GM18520 (cell line): Measurements from ENCODE around the gene NKX2-2.
"Not testable (repeated sequence)": the region's sequence is repeated elsewhere in the genome, so short reads cannot be mapped to it uniquely, and the experiment has no call there.

Source experiments
- ATAC-seq: cut with Tn5 transposase; IDR thresholded peaks from one replicate; pipeline ENCODE4 v1.9.1; 2021; ENCODE audit not compliant: unreplicated experiment

The NKX2-2 gene

DNA sequence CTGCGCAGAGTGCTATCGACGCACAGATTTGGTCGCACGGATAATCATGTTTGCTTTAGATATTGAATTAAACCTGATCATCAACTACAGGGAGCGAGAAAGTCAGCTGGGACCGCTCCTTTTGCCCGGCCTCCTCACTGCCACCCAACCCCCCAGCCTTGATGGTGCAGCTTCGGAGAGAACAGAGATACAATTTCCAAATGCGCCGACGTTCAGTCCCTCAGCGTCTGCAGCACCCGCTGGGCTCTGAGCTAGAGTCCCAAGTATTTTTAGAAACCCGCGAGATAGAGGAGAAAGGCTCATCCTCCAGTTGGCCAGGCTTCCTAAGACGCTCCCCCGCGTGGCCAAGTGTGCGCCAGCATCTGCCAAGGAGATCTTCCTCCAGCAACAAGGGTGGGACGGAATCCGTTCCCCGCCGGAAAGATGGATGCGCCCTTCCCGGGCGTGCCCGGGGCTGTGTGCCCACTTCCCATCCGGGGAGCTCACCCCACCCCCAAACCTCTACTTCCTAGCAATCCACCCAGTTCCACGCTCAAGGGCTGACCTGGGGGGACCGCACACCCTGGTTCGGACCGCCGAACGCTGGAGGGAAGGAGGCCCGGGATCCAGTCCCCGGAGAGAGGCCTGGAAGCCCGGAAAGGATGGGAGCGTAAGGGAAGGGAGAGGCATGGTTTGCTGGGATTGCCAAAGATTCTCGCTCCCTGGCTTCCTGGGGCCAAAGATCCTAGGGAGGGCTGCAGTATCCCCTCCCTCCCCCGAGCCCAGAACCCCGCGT is 4.1 kb downstream of the NKX2-2 start:
- no peak for ATAC-seq

DNA sequence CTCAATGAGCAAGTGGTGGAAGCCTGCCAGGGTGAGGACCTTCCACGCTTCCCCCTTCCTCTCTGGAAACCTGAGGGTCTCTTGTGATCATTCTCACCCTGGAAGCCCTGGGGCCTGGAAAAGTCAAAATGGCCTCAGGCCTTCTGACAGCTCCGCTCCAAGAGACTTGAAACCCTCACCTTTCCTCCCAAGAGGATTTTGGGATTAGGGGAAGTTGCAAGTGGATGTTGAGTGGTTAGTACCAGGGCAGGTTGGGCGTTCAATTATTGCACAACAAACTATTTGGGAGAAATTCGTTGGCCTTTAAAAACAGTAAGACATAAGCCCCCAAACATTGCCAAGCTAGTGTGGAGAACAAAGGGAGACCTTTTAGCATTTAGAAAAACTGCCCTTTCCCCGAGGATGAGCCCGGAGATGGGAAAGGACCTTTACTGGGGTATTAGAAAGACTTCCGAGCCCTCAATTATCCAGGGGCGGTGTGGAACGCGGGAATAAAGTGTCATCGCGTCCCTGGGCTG is 4.7 kb downstream of the NKX2-2 start:
- no peak for ATAC-seq

DNA sequence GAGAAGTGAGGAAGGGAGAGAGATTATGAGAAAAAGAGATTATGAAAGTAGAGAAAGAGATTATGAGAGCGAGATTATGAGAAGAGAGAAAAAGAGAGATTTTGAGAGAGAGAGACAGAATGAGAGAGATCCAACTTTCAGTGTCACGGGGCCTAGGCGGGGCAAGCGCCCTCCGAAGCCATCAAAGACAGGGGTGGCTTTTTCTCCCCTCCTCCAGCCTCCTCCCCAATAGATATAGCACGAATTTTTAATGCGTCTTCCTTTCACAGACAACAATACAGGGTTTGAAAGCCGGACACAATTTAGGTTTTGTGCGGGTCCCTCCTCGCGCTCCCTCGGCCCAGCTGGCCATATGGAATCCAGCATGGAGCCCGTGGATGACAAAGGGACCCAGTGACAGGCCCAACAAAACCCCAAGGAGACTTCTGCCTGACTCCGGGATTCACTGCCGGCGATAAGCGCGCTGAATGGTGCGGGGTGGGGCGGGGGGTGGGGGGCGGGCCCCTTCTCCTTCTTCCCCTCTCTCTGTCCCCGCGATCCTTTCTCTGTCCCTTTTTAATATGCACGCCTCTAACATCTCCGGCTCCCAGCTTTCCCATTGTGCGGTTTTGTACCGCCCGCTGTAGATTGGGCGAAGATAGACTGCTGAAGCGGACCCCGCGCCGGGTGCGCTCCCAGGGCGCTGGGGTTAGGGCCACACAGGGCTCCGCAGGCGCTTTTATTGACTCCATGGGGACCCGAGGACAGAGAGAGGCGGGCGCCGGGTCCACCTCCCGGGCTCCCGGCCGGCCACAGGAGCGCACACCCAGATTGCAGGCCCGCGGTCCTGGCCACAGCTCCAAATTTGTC is 5.4 kb downstream of the NKX2-2 start:
- no peak for ATAC-seq

DNA sequence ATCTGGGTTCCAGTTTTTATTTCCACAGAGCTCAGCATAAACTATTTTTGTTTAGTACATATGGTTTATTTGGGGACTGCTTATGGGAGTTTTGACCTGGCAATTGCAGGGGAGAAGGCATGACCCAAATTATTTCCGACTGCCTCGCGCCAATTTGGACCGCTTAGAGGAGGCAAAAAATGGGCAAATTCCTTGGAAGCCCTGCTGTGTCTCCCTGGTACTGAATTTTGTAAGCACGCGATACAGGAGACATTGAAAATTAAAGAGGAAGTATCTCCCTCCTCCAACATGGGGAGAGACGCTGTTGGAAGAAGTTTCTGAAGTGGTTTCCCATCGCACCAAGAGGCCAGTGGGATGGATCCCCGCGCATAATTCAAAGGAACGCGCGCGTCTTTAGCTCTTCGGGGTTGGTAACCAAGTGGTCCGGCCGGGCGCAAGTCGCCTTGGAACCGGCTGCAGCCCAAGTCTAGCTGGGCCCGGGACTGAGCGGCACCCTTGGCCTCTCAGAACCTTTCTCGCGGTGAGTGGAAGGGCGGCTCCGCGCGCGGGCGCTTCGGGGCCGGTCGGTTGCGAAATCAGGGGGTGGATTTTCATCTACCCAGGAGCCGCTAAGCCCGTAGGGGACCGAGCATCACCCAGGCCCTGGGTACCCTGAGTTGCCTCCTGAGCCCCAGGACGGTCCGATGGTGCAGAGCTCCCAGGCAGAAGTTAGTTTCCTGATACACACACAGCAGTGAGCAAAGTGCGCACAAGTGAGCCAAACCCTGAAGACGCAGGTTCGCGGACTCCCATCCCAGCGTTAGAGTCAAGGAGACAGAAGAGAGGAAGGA is 6.2 kb downstream of the NKX2-2 start:
- no peak for ATAC-seq

DNA sequence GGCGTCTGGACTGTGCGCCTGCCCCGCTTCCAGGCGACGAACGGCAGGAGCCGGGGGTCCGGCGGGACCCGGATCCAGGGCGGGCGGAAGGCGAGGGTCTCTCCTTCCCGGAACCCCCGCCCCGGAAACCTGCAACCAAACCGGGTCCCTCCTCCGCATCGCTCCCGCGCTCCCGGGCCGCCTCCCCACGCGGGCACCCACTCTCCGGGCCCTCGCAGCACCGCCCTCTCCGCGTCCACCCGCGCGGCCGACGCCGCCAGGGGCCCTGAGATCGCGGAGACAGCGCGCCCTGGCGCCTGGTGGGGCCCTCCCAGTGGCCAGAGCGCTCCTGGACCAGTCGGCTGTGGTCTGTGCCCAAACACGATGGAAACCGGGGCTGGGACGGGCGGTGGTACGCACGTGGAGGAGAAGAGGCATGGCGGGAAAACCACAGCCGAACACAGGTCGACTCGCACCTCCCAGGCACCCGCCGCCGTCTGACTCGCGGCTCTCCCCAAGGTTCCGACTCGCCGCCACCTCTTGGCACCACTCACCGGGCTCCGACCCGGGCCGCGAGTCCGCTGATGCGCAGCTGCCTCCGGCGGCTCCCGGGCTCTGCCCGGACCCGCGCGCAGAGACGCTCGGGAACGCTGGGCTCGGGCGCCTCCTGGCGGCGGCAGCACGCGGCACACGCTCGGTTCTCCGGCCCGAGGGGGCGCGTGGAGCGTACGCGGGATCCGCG is 7.9 kb downstream of the NKX2-2 start:
- ATAC-seq: no peak

DNA sequence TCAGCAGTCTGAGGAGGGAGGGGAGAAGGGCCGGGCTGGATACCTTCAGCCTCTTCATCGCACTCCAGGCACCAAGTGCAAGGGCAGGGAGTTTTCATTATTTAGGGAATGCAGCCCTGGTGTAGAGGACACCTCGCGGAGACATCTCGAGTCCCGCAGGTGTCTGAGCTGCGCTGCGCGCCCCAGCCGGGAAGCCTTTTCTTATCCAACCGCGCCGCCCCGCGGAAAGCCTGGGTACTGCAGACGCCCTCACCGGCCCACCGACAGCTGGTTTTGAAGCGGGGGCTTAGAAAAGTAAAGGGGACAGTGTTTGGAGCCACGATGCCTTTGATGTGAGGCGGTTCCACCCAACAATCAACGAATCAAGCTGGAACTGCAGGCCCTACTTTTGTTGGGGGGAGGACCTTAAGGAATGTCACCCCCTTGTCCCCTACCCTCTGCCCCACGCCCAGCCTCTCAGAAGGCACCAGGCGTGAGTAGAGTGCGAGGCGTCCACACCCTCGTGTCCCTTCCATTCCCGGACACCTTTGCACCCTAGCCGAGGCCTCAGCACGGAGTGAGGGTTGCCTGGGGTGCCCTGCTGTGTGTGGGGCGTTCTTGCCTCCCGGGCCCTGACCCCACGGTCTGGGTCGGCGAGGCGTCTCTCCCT is 8.6 kb downstream of the NKX2-2 start:
- ATAC-seq: no peak

DNA sequence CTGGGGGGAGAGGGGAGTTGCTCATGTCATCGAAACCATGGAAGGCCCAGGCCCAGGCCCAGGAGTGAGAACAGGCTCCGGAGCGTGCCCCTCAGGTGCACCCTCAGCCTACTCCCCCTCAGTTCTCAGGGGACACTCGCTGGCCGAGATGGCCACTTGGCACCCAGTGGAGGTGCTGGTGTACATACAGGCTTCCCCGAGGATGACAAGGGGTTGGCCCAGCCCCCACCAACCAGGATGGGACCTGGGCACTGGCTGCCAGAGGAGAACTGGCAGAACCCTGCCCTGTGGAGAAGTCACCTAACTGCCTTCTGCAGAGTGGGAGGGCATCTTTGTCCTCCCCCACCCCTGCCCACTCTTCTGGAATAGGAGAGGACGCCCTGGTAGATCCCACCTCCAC is 9.5 kb downstream of the NKX2-2 start:
- no peak for ATAC-seq

DNA sequence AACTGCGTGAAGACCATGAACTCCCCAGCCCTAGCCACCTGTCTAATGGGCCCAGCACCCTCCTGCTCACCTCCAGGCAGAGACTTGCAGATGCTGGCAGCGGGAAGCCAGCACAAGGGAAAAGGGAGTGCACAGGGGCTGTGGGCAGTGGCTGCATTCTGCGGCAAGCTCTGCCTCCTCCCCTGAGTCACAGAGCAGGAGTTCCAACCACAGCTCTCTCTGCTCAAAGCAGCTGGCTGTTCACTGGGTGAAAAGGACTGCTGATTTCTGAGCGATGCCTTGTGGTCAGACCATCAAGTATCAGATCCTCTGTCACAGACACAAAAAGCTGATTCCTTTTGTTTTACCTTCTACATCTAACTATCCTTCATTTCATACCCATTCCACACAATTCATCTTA is 10.5 kb downstream of the NKX2-2 start:
- peak; percentile 80 for ATAC-seq

DNA sequence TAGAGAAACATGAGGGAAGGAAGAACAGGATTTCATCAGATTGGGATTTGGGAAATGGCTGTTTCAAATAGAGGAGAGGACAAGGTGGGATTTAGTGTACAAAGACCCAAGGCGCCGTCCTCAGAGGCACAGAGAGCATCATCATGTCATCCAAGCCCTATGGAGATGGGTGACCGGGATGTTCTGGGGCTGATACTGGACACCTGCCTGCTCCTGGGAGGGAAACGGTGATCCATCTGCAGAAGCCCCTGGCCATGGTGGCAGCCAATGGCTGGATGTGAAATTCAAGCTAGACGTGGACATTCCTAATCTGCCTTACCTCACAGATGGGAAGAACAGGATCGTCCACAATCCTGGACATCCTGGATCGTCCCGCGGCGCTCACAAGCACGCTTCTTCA is 12.7 kb downstream of the NKX2-2 start:
- no peak for ATAC-seq

DNA sequence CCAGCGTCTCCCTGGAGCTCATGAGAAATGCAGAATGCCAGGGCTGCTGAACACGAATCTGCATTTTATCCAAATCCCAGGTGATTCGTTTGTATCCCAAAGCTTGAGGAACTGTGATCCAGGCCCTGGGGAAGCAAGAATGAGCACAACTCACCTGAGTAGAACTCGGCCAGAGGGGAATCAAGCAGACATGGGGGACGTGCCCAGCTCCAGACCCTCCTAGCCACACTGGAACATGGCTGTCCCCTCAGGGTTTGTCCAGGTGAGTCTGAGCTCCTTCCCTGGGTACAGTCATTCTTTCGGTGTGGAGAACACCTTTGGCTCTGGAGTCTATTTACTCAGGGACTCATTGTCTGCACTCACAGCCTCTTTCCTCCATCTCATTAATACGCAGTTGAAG is 13.3 kb downstream of the NKX2-2 start:
- ATAC-seq: no peak

DNA sequence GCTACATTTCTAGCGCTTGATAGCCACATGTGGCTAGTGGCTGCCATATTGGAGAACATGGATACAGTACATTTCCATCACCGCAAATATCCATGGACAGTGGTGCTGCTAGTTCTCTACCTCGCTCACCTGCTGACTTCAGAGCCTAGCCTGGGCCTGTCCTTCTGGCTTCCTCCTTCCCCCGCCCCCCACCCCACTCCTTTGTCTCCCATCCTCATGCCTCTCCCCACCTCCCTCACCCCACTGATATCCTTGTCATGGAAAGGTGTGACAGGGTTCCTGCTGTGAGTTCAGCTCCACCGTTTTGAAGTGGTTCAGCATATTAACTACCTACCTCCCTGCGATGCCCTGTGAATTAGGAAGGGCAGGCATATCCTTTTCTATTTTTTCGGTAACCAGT is 14.2 kb downstream of the NKX2-2 start:
- no peak for ATAC-seq

DNA sequence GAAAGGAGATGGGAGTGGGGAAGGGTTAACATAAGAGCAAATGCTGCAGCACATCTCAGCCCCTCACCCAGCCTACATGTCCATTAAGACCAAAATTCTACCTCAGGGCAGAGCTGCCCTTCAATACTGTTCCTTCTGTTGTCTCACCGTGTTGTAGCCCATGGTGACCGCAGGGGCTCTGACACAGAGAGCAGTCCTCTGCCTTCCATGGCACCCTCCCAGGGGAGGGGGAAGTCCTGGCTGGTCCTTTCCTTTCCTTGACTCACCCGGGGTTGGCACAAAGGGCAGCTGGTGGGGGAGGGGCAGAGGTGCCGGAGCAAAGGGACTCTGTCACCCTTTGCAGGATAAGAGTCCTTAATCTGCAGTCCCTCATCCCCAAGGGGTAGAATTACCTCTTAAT is 15.2 kb downstream of the NKX2-2 start:
- ATAC-seq: no peak

DNA sequence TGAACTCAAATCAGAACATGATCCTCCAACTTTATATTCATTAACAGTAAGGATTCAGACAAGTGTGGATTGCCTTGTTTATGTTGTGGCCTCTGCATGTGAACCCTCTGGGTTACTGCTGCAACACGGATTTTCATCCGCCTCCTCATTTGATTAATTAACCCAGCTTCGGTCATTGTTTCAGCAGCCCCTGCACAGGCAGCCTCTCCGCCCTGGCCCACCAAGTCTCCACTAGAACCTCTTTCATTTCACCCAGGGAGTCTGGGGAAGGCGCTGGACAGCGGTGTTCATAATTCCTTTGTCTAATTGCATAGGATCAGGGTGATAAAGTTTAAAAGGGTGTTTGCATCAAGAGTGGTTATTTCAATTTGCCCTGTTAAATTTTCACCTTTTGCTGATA is 15.7 kb downstream of the NKX2-2 start:
- no peak for ATAC-seq

DNA sequence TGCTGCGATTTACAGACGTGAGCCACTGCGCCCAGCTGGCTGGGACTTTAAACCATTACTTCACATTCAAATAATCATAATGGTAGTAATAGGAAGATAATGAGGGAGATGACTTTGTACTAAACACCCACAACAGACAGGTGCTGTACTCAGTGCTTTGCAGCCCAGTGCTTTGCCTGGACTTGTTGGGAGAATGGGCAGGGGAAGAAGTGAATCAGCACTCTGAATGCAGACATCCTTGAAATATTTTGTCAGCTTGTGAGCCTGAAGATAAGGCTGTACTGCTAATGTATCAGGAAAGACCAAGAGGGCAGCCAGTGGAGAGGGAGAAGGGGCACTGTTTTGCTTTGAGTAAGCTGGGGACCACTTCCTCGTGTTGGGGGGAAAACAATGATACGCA is 17.4 kb downstream of the NKX2-2 start:
- ATAC-seq: no peak

DNA sequence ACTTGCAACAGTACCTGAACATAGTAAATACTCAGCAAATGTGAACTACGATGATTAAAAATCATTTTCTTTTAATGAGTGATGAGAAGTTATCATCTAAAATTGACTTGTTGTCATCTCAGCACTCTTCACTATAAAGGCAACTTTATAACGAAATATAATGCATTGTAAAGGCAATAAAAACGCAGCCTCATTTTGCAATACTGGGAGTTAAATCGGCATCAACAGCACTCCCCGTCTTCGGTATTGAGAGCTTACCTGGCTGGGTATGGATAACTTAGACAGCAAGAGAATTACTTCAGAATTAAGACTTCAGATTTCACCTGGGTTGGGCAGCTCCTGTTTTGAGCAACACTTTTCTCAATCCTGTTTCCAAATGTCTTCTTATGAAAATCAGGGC is 20.8 kb downstream of the NKX2-2 start:
- no peak for ATAC-seq

DNA sequence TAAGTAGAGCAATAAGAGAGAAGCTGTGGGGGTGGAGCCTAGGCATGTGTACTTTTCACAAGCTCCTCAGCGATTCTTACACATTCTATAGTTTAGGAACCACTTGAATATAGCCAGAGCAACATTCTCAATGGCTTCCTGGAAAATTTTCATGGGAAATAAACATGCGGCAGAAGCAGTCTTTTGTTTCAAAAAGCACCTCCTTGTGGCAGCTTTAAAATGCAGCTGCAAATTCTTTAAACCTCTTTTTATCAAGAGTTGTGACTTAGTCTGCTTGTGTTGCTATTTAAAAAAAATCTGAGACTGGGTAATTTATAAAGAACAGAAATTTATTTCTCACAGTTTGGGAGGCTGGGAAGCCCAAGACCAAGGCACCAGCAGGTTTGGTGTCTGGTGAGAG is 23.8 kb downstream of the NKX2-2 start:
- ATAC-seq: no peak

DNA sequence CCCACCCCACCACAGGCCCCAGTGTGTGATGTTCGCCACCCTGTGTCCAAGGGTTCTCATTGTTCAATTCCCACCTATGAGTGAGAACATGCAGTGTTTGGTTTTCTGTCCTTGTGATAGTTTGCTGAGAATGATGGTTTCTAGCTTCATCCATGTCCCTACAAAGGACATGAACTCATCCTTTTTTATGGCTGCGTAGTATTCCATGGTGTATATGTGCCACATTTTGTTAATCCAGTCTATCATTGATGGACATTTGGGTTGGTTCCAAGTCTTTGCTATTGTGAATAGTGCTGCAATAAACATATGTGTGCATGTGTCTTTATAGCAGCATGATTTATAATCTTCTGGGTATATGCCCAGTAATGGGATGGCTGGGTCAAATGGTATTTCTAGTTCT is 33.7 kb downstream of the NKX2-2 start:
- ATAC-seq: not testable (repeated sequence)

DNA sequence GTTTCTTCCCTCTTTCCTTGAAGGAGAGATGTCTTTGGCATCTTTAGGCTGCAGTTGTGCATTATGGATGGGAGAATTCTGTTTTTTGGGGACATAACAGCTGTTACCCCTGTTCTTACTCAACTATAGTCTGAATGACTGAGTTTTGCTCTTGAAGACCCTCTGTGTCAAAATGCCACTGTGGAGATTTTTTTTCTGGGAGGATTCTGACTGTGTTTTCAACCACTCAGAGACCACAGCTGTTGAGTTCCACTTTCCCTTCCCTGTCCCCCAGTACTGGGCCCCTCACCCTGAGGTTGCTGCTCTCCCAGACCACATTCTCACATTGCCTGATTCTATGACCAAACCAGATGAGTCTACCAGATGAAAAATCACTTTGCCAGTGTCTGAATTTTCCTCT is 48.1 kb downstream of the NKX2-2 start:
- no peak for ATAC-seq

DNA sequence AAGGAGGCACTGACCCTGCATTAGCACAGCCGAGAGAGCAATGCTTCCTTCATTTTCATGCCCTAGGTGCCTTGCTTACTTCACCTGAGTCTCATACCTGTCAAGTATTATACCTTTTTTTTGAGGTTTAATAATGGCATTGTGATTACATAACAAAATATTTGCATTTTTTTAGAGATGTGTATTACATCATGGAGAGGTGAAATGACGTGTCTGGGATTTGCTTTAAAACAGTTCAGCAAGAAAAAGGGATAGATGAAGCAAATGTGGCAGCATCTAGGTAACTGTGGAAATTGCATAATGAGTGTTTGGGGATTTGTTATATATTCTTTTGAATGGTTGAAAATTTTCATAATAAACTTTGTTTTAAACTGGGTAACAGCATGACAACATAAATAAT is 48.9 kb downstream of the NKX2-2 start:
- ATAC-seq: no peak
